ENCODE data around the gene NCOA1.
"Not testable (repeated sequence)": the region's sequence is repeated elsewhere in the genome, so short reads cannot be mapped to it uniquely, and the experiment has no call there.

NCOA1 gene

GRCh38 chr2:24756789-24757188 is 265.7 kb downstream of the NCOA1 start:
- no peak for DNase-seq

- no peak for DNase-seq
Measured at GRCh38 chr2:24761866-24762265, 270.8 kb downstream of the NCOA1 start.

GRCh38 chr2:24762518-24762917 is 271.5 kb downstream of the NCOA1 start:
- no peak for DNase-seq

GRCh38 chr2:24763843-24764242 is 272.8 kb downstream of the NCOA1 start:
- no peak for DNase-seq

- DNase-seq, result no peak
Measured at GRCh38 chr2:24766609-24767008, 275.6 kb downstream of the NCOA1 start.

- no peak for DNase-seq
Measured at GRCh38 chr2:24768013-24768412, 277.0 kb downstream of the NCOA1 start.

GRCh38 chr2:24768601-24769000 is 277.5 kb downstream of the NCOA1 start:
- DNase-seq, result no peak

- no peak for DNase-seq
Measured at GRCh38 chr2:24771061-24771460, 280.0 kb downstream of the NCOA1 start.

- no peak for DNase-seq
Measured at GRCh38 chr2:24771764-24772586, 280.9 kb downstream of the NCOA1 start.

- DNase-seq, result no peak
Measured at GRCh38 chr2:24774373-24774772, 283.3 kb downstream of the NCOA1 start.

GRCh38 chr2:24779116-24779515 is 288.1 kb downstream of the NCOA1 start:
- no peak for DNase-seq

GRCh38 chr2:24783641-24784040 is 292.6 kb downstream of the NCOA1 start:
- no peak for DNase-seq

- DNase-seq, result peak; percentile 73
Measured at GRCh38 chr2:24785671-24786321, 294.7 kb downstream of the NCOA1 start.

GRCh38 chr2:24787532-24787931 is 296.5 kb downstream of the NCOA1 start:
- DNase-seq, result no peak

- DNase-seq, result no peak
Measured at GRCh38 chr2:24788816-24789215, 297.8 kb downstream of the NCOA1 start.

GRCh38 chr2:24791452-24791851 is 300.4 kb downstream of the NCOA1 start:
- DNase-seq, result no peak

GRCh38 chr2:24792542-24792873 is 301.5 kb downstream of the NCOA1 start:
- no peak for DNase-seq

- DNase-seq, result peak; percentile 93
Measured at GRCh38 chr2:24792874-24793760, 302.1 kb downstream of the NCOA1 start, which contains the start of the genes CENPO and PTRHD1. CENPO (plus strand) TSS chr2:24793425; CDS start chr2:24793920, 495 bp downstream. PTRHD1 (minus strand) TSS chr2:24793391; CDS start chr2:24793377, 14 bp downstream.

GRCh38 chr2:24793761-24794435 is 302.8 kb downstream of the NCOA1 start:
- no peak for DNase-seq

- DNase-seq, result no peak
Measured at GRCh38 chr2:24797644-24798043, 306.6 kb downstream of the NCOA1 start.

- not testable (repeated sequence) for DNase-seq
Measured at GRCh38 chr2:24800487-24800886, 309.4 kb downstream of the NCOA1 start.

GRCh38 chr2:24805811-24806660 is 315.0 kb downstream of the NCOA1 start:
- not testable (repeated sequence) for DNase-seq

Measured in DMS153 (cell line).